ACHN (cell line): ENCODE measurements around the gene CENPT.
A peak's percentile ranks its signal among the peaks of the same experiment; 100 is the strongest.

Experiments used
- DNase-seq: peaks from one replicate; pipeline ENCODE4 v3.0.0-alpha.2; 2015
- in situ Hi-C: cut with HindIII; loops from 2 replicates; pipeline ENCODE4 v1.10.0; 2017; ENCODE audit warnings: low sequenced_read_pairs, low pct_ligation_motif_present, low pct_unique_long_range_greater_than_20kb

The CENPT gene

GRCh38 chr16:67847064-67847861 lies at the start of gene CENPT:
Gene CENPT, minus strand, starts transcription at chr16:67847693. Its CDS starts 13,834 bp downstream, at chr16:67833859.
- in situ Hi-C loops, result no loop called here
- DNase-seq, result peak; percentile 75

GRCh38 chr16:67897231-67897630 lies 49.7 kb upstream of the CENPT start:
- no peak for DNase-seq
- in situ Hi-C loops, result no loop called here

GRCh38 chr16:67893743-67894399 lies 46.4 kb upstream of the CENPT start:
- DNase-seq, result peak; percentile 19
- in situ Hi-C loops, result no loop called here

- in situ Hi-C loops, result no loop called here
- DNase-seq, result peak; percentile 97
These were observed 45.6 kb upstream of the CENPT start, which contains the start of gene PSKH1 for GRCh38 chr16:67892899-67893742. Gene PSKH1, plus strand, starts transcription at chr16:67893254. Its CDS starts 15,496 bp downstream, at chr16:67908750.

GRCh38 chr16:67892375-67892774 lies 44.9 kb upstream of the CENPT start:
- in situ Hi-C loops, result no loop called here
- no peak for DNase-seq

GRCh38 chr16:67888331-67888730 lies 40.8 kb upstream of the CENPT start:
- in situ Hi-C loops, result no loop called here
- DNase-seq, result no peak

- in situ Hi-C loops, result no loop called here
- DNase-seq, result no peak
These were observed 38.9 kb upstream of the CENPT start for GRCh38 chr16:67886387-67886786.

- in situ Hi-C loops, result no loop called here
- no peak for DNase-seq
These were observed 38.5 kb upstream of the CENPT start for GRCh38 chr16:67885976-67886375.

GRCh38 chr16:67885545-67885944 lies 38.1 kb upstream of the CENPT start:
- no peak for DNase-seq
- in situ Hi-C loops, result no loop called here

GRCh38 chr16:67884684-67885083 lies 37.2 kb upstream of the CENPT start, which contains the start of gene NRN1L:
Gene NRN1L, plus strand, starts transcription at chr16:67884885. Its CDS starts 19 bp downstream, at chr16:67884904.
- peak; percentile 94 for DNase-seq
- in situ Hi-C loops, result no loop called here

- peak; percentile 66 for DNase-seq
- in situ Hi-C loops, result no loop called here
These were observed 36.4 kb upstream of the CENPT start for GRCh38 chr16:67883872-67884261.

GRCh38 chr16:67883146-67883871 lies 35.8 kb upstream of the CENPT start:
- DNase-seq, result no peak
- in situ Hi-C loops, result no loop called here

GRCh38 chr16:67882374-67883145 lies 35.1 kb upstream of the CENPT start:
- DNase-seq, result no peak
- in situ Hi-C loops, result no loop called here

GRCh38 chr16:67881621-67882161 lies 34.2 kb upstream of the CENPT start:
- in situ Hi-C loops, result no loop called here

GRCh38 chr16:67880584-67880983 lies 33.1 kb upstream of the CENPT start:
- DNase-seq, result no peak
- in situ Hi-C loops, result no loop called here

More at GRCh38 chr16:67881621-67882161, 34.2 kb upstream of the CENPT start:
- no peak for DNase-seq

- in situ Hi-C loops, result no loop called here
These were observed 32.4 kb upstream of the CENPT start for GRCh38 chr16:67879936-67880335.

GRCh38 chr16:67879462-67879861 lies 32.0 kb upstream of the CENPT start:
- in situ Hi-C loops, result no loop called here
- no peak for DNase-seq

More at GRCh38 chr16:67879936-67880335, 32.4 kb upstream of the CENPT start:
- DNase-seq, result no peak
